OCI-LY7 (cell line): ENCODE results near the gene FRMD8.

ENCODE experiments used
- EZH2phosphoT487 ChIP-seq: fragments of 200-600 bp; sonication (generic); IDR thresholded peaks from 2 replicates; pipeline ENCODE4 v1.6.1; 2018; ENCODE audit warnings: low read depth, borderline replicate concordance, mild to moderate bottlenecking, mixed run types, antibody characterized with exemption, low read length, moderate library complexity, mixed read lengths
- TF ChIP-seq, protein P1 (sequence below): fragments of 200-600 bp; sonication (generic); conservative IDR thresholded peaks from 2 replicates; pipeline ENCODE4 v1.5.1; 2014; ENCODE audit warnings: mild to moderate bottlenecking, antibody characterized with exemption, low read length, moderate library complexity, mixed read lengths

DNA sequence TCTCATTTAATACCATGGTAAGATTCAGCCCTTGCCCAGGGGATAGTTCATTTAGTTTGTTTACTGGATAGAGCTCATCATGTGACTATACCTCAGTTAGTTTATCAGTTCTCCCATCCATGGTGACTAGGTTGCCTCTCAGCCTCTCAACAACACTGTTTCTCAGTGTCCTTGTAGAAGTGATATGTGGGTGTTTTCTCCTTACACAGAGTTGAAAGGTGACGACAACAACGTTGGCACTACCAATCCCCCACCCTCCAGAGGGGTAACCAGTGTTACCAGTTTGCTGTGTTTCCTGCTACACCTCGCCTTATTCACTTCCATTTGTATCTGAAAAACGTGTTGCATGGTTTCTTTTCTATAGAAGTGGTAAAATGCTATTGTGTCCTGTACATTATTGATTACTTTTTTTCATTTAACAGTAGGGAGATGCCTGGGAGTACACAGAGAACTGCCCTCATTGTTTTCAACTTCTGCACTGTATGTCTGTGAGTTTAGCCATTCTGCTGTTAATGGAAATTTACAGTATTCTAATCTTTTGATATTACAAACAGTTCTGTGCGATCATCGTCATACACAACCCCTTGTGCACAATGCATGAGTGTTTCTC, 47.7 kb downstream of the FRMD8 start:
- TF ChIP-seq, protein P1, sequence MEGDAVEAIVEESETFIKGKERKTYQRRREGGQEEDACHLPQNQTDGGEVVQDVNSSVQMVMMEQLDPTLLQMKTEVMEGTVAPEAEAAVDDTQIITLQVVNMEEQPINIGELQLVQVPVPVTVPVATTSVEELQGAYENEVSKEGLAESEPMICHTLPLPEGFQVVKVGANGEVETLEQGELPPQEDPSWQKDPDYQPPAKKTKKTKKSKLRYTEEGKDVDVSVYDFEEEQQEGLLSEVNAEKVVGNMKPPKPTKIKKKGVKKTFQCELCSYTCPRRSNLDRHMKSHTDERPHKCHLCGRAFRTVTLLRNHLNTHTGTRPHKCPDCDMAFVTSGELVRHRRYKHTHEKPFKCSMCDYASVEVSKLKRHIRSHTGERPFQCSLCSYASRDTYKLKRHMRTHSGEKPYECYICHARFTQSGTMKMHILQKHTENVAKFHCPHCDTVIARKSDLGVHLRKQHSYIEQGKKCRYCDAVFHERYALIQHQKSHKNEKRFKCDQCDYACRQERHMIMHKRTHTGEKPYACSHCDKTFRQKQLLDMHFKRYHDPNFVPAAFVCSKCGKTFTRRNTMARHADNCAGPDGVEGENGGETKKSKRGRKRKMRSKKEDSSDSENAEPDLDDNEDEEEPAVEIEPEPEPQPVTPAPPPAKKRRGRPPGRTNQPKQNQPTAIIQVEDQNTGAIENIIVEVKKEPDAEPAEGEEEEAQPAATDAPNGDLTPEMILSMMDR, result no peak
- TF ChIP-seq EZH2phosphoT487, result no peak
